Amygdala (tissue), 56 donors: ENCODE data around the gene TSC22D3.

ENCODE experiments used
- DNase-seq, 56 donors: peaks; one replicate each; lab custom pipeline; 2025; lab: John Stamatoyannopoulos, UW

TSC22D3 gene

GRCh38 chrX:107731831-107732502 lies 43.6 kb downstream of the TSC22D3 start:
- DNase-seq: peak in 53 of 56 donors; percentile 1 to 83 (median 43)

GRCh38 chrX:107730991-107731766 lies 44.4 kb downstream of the TSC22D3 start:
- no peak for DNase-seq

- no peak for DNase-seq
Observed at GRCh38 chrX:107730298-107730655, 45.3 kb downstream of the TSC22D3 start.

GRCh38 chrX:107729558-107730297 lies 45.9 kb downstream of the TSC22D3 start:
- DNase-seq: peak in 3 of 56 donors; percentile 0 to 1 (median 1)

- peak in 20 of 56 donors; percentile 0 to 55 (median 12) for DNase-seq
Observed at GRCh38 chrX:107728371-107729099, 47.1 kb downstream of the TSC22D3 start.

- DNase-seq: no peak
Observed at GRCh38 chrX:107726816-107727534, 48.6 kb downstream of the TSC22D3 start.

- no peak for DNase-seq
Observed at GRCh38 chrX:107725761-107726555, 49.6 kb downstream of the TSC22D3 start.

- DNase-seq: no peak
Observed at GRCh38 chrX:107724653-107725052, 50.9 kb downstream of the TSC22D3 start.

- peak in 1 of 56 donors; percentile 1 for DNase-seq
Observed at GRCh38 chrX:107723511-107723910, 52.1 kb downstream of the TSC22D3 start.

GRCh38 chrX:107721966-107722707 lies 53.5 kb downstream of the TSC22D3 start:
- peak in 5 of 56 donors; percentile 0 to 15 (median 4) for DNase-seq

- DNase-seq: peak in 7 of 56 donors; percentile 1 to 6 (median 2)
Observed at GRCh38 chrX:107721318-107721717, 54.3 kb downstream of the TSC22D3 start.

- peak in 36 of 56 donors; percentile 0 to 62 (median 17) for DNase-seq
Observed at GRCh38 chrX:107718156-107718621, 57.4 kb downstream of the TSC22D3 start.

GRCh38 chrX:107716816-107717700 lies 58.5 kb downstream of the TSC22D3 start:
- DNase-seq: peak in 55 of 56 donors; percentile 1 to 82 (median 56)

- peak in 43 of 56 donors; percentile 0 to 62 (median 31) for DNase-seq
Observed at GRCh38 chrX:107716118-107716684, 59.4 kb downstream of the TSC22D3 start.

GRCh38 chrX:107715331-107716117 lies 60.1 kb downstream of the TSC22D3 start:
- peak in 17 of 56 donors; percentile 1 to 43 (median 16) for DNase-seq
